ENCODE results near the gene ERVH48-1.
"Not testable (repeated sequence)": the region's sequence is repeated elsewhere in the genome, so short reads cannot be mapped to it uniquely, and the experiment has no call there.

The ERVH48-1 gene

GRCh38 chr21:42937960-42938605 lies 12.7 kb upstream of the ERVH48-1 start:
- TF ChIP-seq CTCF (IDR thresholded peaks at IDR 0.05; ENCODE audit: low read depth, low read length): no peak
- no peak for DNase-seq (ENCODE audit: low read depth, low spot score)
- in situ Hi-C loops (cut with HindIII; ENCODE audit: low sequenced_read_pairs): no loop called here
- no peak overlapping the region for H3K4me3 ChIP-seq (ENCODE audit: low read depth, low read length)

GRCh38 chr21:42937034-42937940 lies 11.9 kb upstream of the ERVH48-1 start:
- in situ Hi-C loops (cut with HindIII; ENCODE audit: low sequenced_read_pairs); DNase-seq (ENCODE audit: low read depth, low spot score); H3K4me3 ChIP-seq (ENCODE audit: low read depth, low read length): not testable (repeated sequence)

GRCh38 chr21:42936360-42936759 lies 10.9 kb upstream of the ERVH48-1 start:
- DNase-seq (ENCODE audit: low read depth, low spot score); in situ Hi-C loops (cut with HindIII; ENCODE audit: low sequenced_read_pairs); H3K4me3 ChIP-seq (ENCODE audit: low read depth, low read length): not testable (repeated sequence)

- H3K4me3 ChIP-seq (ENCODE audit: low read depth, low read length); DNase-seq (ENCODE audit: low read depth, low spot score); in situ Hi-C loops (cut with HindIII; ENCODE audit: low sequenced_read_pairs): not testable (repeated sequence)
Measured at GRCh38 chr21:42933973-42934372, 8.5 kb upstream of the ERVH48-1 start.

GRCh38 chr21:42933137-42933970 lies 7.9 kb upstream of the ERVH48-1 start:
- in situ Hi-C loops (cut with HindIII; ENCODE audit: low sequenced_read_pairs); H3K4me3 ChIP-seq (ENCODE audit: low read depth, low read length): not testable (repeated sequence)
- DNase-seq (ENCODE audit: low read depth, low spot score): peak; percentile 4

- in situ Hi-C loops (cut with HindIII; ENCODE audit: low sequenced_read_pairs): not testable (repeated sequence)
Measured at GRCh38 chr21:42932378-42933136, 7.1 kb upstream of the ERVH48-1 start.

GRCh38 chr21:42931560-42932235 lies 6.3 kb upstream of the ERVH48-1 start:
- no peak for TF ChIP-seq CTCF (IDR thresholded peaks at IDR 0.05; ENCODE audit: low read depth, low read length)
- DNase-seq (ENCODE audit: low read depth, low spot score): no peak
- H3K4me3 ChIP-seq (ENCODE audit: low read depth, low read length): no peak overlapping the region
- in situ Hi-C loops (cut with HindIII; ENCODE audit: low sequenced_read_pairs): no loop called here

More at GRCh38 chr21:42932378-42933136, 7.1 kb upstream of the ERVH48-1 start:
- DNase-seq (ENCODE audit: low read depth, low spot score); H3K4me3 ChIP-seq (ENCODE audit: low read depth, low read length): not testable (repeated sequence)

- TF ChIP-seq CTCF (IDR thresholded peaks at IDR 0.05; ENCODE audit: low read depth, low read length): no peak
Measured at GRCh38 chr21:42929969-42930368, 4.5 kb upstream of the ERVH48-1 start.

GRCh38 chr21:42927474-42928200 lies 2.2 kb upstream of the ERVH48-1 start:
- in situ Hi-C loops (cut with HindIII; ENCODE audit: low sequenced_read_pairs); DNase-seq (ENCODE audit: low read depth, low spot score); H3K4me3 ChIP-seq (ENCODE audit: low read depth, low read length): not testable (repeated sequence)

More at GRCh38 chr21:42929969-42930368, 4.5 kb upstream of the ERVH48-1 start:
- no peak for DNase-seq (ENCODE audit: low read depth, low spot score)
- H3K4me3 ChIP-seq (ENCODE audit: low read depth, low read length): no peak overlapping the region
- in situ Hi-C loops (cut with HindIII; ENCODE audit: low sequenced_read_pairs): no loop called here
